Measurements from ENCODE around the gene LCK. TPM values are rescaled to one million over a fixed set of nuclear protein-coding genes. Genes with fewer than 3 reads are reported as not detected.

Gene LCK
- total RNA-seq, 1 donor from 2014 or later: 422 TPM

GRCh38 chr1:32311709-32312393 is 60.8 kb downstream of the LCK start:
- intact Hi-C loops (cut with micrococcal nuclease): no loop called here

DNA sequence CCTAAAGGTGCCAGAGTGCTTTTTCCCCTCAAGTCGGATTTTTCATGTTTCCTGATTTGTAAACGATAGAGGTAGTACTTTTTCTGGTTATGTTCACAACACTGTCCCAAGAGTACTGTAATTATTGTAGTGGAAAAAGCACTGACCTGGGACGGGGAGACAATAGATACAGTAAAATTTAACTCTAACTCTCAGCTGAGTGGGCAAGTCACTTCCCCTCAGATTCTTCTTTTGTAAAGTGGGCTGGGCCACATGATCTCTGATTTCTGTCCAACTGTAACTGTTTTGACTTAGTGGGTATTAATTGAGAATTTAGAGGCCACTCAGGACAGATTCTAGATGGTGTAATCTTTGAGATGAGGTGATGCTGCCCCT is 65.8 kb downstream of the LCK start:
- intact Hi-C loops (cut with micrococcal nuclease): no loop called here

- intact Hi-C loops (cut with micrococcal nuclease): no loop called here
Measured at GRCh38 chr1:32318127-32318869, 67.2 kb downstream of the LCK start.

DNA sequence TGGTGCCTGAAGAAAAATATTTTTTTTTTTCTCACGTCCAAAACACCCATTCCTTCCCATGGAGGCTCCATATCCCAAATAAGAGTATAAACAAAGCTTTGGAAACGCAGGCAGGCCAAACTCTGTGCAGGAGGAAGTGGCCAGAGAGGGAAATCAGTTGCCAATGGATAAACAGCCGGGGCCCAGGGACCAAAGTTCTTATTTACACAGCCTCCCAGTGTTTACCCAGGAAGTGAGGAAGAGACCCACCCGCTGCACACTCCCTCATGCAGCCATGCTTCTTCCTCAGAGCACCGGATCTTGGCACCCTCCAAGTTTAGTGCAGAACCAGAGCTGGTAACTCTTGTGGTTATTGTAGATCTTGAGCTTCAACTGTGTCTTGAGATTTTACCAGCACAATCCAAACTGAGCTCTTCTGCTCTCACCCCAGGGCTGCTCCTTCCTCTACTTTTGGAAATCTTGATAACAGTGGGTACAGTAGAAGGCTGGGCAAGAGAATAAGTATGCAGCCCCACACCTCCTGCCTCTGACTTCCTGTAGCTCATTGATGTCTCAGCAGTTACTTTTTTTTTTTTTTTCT is 70.7 kb downstream of the LCK start:
- intact Hi-C loops (cut with micrococcal nuclease): no loop called here

- intact Hi-C loops (cut with micrococcal nuclease): no loop called here
Measured at GRCh38 chr1:32327204-32327603, 76.1 kb downstream of the LCK start.

DNA sequence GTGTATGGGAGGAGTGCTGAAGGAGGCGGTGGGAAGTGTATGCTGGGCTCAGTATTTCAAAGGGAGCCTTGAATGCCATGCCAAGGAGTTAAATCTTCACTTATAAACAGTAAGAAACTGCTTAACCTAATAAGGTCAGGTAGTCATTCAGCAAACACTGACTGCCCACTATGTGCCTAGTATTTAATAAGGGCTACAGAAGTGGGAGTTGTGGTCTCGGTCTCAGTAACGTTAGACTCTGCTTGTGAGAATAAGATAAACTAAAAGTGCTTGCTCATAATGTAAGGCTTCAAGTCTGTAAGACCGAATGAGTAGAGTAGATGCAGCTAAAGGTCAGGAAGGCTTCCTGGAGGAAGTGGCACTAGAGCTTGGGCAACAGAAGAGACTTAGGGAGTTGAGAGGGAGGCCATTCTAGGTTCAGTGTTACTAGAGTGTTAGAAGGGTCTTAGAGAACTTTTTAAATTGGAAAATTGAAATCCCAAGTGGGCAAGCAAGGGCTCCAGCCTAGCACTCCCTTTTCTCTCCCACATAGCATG is 78.9 kb downstream of the LCK start:
- intact Hi-C loops (cut with micrococcal nuclease): no loop called here

- intact Hi-C loops (cut with micrococcal nuclease): no loop called here
Measured at GRCh38 chr1:32330558-32331151, 79.6 kb downstream of the LCK start.

DNA sequence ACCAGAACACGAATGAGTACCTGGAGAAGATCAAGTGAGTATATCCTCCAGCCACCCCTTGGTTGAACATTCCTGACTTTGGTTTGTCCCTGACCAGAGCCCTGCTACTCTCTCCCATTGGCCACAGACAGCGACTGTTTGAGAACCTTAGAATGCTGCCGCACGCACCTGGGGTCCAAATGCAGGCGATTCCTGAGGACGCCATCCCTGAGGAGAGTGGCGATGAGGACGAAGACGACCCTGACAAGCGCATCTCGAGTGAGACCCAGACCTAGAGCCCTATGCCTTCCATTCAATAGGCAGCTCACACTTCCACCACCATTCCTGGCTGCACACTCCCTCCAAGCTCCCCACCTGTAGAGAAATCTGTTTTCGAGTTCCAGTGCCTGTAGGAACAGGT is 80.5 kb downstream of the LCK start:
- intact Hi-C loops (cut with micrococcal nuclease): no loop called here

DNA sequence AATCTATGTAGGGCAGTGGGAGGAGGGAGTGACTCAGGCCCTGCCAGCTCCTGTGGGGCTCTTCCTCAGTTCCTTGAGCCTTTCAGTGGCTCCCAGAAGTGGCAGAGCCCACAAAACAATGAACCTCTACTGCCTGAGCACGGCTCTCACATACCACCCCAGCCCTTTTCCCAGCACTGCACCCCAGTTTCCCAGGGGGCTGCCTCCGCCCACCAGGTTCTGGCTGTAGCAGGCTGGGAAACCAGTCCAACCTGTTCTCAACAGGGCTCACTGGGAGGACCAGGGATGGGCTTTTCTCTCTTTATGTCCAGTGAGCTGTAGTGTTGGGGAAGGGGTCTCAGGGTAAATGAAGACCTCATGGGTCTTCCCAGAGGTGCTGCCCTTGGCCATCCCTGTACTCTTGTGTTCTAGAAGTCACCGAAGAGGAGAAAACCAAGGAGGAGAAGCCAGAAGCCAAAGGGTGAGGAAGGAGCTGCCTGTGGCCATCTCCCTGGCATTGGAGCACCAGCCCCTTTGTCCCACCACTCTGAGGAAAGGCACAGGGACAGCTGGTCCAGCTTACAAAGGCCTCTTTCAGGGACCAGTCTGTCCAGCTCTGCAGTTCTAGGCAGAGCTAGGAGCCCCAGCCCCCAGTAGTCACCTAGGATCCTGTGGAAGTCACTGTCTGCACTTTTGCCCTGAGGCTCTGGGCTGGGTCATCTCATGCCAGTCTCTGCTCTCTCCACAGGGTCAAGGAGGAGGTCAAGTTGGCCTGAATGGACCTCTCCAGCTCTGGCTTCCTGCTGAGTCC is 81.4 kb downstream of the LCK start:
- intact Hi-C loops (cut with micrococcal nuclease): no loop called here

- intact Hi-C loops (cut with micrococcal nuclease): no loop called here
Measured at GRCh38 chr1:32333251-32333963, 82.3 kb downstream of the LCK start.

- intact Hi-C loops (cut with micrococcal nuclease): no loop called here
Measured at GRCh38 chr1:32334274-32334861, 83.3 kb downstream of the LCK start.

DNA sequence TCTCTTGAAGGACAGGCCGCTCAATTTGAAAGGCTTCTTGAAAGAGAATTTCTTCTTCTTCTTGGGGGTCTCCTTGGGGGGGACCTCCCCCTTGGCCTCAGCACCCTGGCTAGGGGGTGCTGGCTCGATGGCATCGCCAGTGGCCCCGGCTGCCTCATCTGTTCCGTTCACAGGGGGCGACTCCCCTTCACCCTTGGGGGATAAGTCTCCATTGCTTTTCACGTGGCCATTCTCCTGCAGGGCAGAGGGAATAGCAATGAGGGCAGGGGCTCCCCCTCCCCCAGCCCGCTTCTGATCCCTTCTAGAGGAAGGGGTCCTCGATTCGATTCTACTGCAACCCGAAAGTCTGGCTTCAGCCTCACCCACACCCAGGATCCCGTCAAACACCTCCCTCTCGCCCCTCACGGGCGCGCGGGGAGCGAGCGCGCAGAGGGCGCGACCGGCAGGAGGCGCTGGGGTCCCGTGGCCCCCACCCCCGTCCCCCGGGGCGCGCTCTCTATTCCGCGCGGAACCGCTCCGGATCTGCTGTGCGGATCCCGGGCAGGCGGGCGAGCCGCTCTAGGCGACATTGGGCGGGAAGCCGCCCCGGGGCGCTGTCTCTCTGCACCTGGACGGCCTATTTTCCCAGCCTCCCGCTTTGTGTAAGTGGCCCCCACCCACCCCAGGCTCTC is 83.9 kb downstream of the LCK start:
- intact Hi-C loops (cut with micrococcal nuclease): loop anchor here (1.0 to 5.0 kb wide), 4 partner anchors 16 to 83 kb away; partner anchors contain the start of genes HDAC1 and LCK

DNA sequence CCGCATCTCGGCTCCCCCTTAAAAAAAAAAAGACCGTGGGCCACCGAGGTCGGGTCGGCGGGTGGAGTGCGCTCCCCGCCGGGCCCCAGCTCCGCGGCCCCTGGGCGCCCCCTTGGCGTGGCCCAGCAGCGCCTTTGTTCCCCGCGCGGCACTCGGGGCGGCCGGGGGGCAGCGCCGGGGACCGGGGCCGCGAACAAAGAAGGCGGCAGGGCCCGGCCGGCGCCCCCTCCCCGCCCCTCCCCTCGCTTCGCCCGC is 84.4 kb downstream of the LCK start:
- intact Hi-C loops (cut with micrococcal nuclease): loop anchor here (1.0 to 5.0 kb wide), 4 partner anchors 16 to 83 kb away; partner anchors contain the start of genes HDAC1 and LCK

Other genes with a start within 250 kb of the LCK start
- gene KHDRBS1, start 237.4 kb upstream of the LCK start, total RNA-seq: 160 and 162 TPM in 2 replicates
- gene TMEM39B, start 178.3 kb upstream of the LCK start, total RNA-seq: 32.7 and 34.8 TPM in 2 replicates
- gene KPNA6, start 143.2 kb upstream of the LCK start, total RNA-seq: 64.9 and 67.0 TPM in 2 replicates
- 79.4 and 79.8 TPM in 2 replicates for gene TXLNA, start 71.6 kb upstream of the LCK start, total RNA-seq
- gene CCDC28B, start 50.7 kb upstream of the LCK start, total RNA-seq: 34.3 and 35.5 TPM in 2 replicates
- 4.3 and 5.3 TPM in 2 replicates for gene IQCC, start 45.6 kb upstream of the LCK start, total RNA-seq
- gene DCDC2B, start 42.2 kb upstream of the LCK start, total RNA-seq: not detected in 2 replicates
- gene TMEM234, start 28.9 kb upstream of the LCK start, total RNA-seq: 13.7 and 17.5 TPM in 2 replicates
- 203 and 215 TPM in 2 replicates for gene EIF3I, start 28.9 kb upstream of the LCK start, total RNA-seq
- gene FAM167B, start 4.0 kb upstream of the LCK start, total RNA-seq: 0.34 and 0.52 TPM in 2 replicates
- 202 and 216 TPM in 2 replicates for gene HDAC1, start 40.8 kb downstream of the LCK start, total RNA-seq
- gene MARCKSL1, start 85.0 kb downstream of the LCK start, total RNA-seq: 24.6 and 28.4 TPM in 2 replicates
- gene FAM229A, start 111.2 kb downstream of the LCK start, total RNA-seq: 7.3 and 7.9 TPM in 2 replicates
- 0.64 and 1.7 TPM in 2 replicates for gene TSSK3, start 111.3 kb downstream of the LCK start, total RNA-seq
- gene BSDC1, start 143.2 kb downstream of the LCK start, total RNA-seq: 48.3 and 49.9 TPM in 2 replicates
- gene ZBTB8B, start 213.8 kb downstream of the LCK start, total RNA-seq: not detected in 2 replicates